ENCODE measurements around the gene DPP10. TPM values are rescaled to one million over a fixed set of nuclear protein-coding genes. Genes with fewer than 3 reads are reported as not detected.

Gene DPP10
- total RNA-seq, 4 donors from 2014 or later = 1.9 to 8.3 (median 2.9) TPM

- Histone ChIP-seq H3K27ac (no peak overlapping the region), H3K27me3 (no peaks in the 10 kb centered on the region), H3K36me3 (no peaks in the 10 kb centered on the region), H3K4me3 (no peak overlapping the region), H3K4me1 (no peaks in the 10 kb centered on the region), H3K9me3 (no peaks in the 10 kb centered on the region)
- no peak for TF ChIP-seq POLR2A (IDR thresholded peaks at IDR 0.05)
- TF ChIP-seq, protein P1, sequence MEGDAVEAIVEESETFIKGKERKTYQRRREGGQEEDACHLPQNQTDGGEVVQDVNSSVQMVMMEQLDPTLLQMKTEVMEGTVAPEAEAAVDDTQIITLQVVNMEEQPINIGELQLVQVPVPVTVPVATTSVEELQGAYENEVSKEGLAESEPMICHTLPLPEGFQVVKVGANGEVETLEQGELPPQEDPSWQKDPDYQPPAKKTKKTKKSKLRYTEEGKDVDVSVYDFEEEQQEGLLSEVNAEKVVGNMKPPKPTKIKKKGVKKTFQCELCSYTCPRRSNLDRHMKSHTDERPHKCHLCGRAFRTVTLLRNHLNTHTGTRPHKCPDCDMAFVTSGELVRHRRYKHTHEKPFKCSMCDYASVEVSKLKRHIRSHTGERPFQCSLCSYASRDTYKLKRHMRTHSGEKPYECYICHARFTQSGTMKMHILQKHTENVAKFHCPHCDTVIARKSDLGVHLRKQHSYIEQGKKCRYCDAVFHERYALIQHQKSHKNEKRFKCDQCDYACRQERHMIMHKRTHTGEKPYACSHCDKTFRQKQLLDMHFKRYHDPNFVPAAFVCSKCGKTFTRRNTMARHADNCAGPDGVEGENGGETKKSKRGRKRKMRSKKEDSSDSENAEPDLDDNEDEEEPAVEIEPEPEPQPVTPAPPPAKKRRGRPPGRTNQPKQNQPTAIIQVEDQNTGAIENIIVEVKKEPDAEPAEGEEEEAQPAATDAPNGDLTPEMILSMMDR (IDR thresholded peaks at IDR 0.05) = no peak
- no peak for DNase-seq
These were observed 240.8 kb downstream of the DPP10 start for GRCh38 chr2:114683251-114683650.

DNA sequence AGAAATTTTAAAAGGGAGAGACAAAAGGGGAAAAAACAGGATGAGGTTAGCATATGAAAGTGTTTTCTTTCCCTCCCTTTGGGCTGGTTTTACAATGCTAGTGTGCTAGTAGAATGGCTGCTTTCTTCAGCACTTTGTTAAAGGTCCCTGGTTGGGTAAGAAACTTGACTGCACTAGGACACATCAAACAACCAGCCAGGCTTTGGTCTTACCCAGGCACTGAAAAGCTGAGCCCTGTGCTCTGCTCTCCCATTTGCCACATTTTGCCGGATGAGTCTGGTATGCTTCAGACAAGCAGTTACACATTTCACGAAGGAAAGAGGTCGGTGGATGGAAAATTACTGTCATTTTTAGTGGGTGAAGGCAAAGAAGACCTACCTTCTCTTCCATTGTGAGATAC lies 242.0 kb downstream of the DPP10 start:
- DNase-seq = no peak
- no peaks in the 10 kb centered on the region for H3K27me3 ChIP-seq
- H3K36me3 ChIP-seq = no peaks in the 10 kb centered on the region
- no peaks in the 10 kb centered on the region for H3K4me1 ChIP-seq
- H3K27ac ChIP-seq = no peak overlapping the region
- TF ChIP-seq, protein P1 (IDR thresholded peaks at IDR 0.05) = no peak
- no peak for TF ChIP-seq POLR2A (IDR thresholded peaks at IDR 0.05)
- H3K9me3 ChIP-seq = no peaks in the 10 kb centered on the region
- no peak overlapping the region for H3K4me3 ChIP-seq

DNA sequence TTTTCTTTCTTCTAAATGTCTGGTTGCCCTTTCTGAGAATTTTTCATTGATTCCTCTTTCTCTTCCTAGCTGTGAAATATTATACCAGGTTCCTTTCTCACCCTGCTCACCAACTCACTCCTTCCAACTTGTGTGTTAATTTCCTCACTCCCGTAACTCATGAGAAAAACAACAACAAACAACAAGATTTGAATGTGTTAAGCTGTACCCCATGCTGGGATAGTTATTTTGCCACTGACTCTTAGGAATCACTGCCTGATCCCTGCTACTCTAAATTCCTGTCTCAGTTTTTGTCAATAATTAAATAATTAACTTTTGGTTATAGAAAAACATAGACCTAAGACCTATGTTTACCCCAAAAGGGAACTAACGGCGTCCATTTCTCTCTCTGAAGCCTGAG lies 242.7 kb downstream of the DPP10 start:
- H3K36me3 ChIP-seq = no peaks in the 10 kb centered on the region
- no peaks in the 10 kb centered on the region for H3K9me3 ChIP-seq
- TF ChIP-seq, protein P1 (IDR thresholded peaks at IDR 0.05) = no peak
- no peak for TF ChIP-seq POLR2A (IDR thresholded peaks at IDR 0.05)
- no peak for DNase-seq
- H3K4me1 ChIP-seq = no peaks in the 10 kb centered on the region
- H3K27ac ChIP-seq = no peak overlapping the region
- no peak overlapping the region for H3K4me3 ChIP-seq
- no peaks in the 10 kb centered on the region for H3K27me3 ChIP-seq

DNA sequence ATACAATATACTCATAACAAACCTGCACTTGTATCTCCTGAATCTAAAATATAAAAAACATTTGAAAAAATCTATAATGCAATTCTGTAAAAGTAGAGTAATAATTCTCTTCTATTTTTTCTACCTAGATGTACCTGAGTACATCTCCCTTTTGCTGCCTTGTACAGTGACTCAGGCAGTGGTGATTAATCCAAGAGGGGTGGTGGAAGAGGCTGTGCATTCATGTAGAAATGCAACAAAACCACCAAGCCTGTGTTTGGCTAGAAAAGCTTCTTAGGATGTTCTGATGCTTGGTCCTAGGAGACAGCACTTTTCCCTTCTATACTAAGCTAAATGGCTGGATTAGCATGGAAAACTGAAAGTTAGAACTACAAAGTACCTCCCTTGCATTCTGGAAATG lies 245.8 kb downstream of the DPP10 start:
- H3K27me3 ChIP-seq = no peaks in the 10 kb centered on the region
- no peak for DNase-seq
- H3K9me3 ChIP-seq = no peaks in the 10 kb centered on the region
- H3K4me1 ChIP-seq = no peaks in the 10 kb centered on the region
- H3K4me3 ChIP-seq = no peak overlapping the region
- TF ChIP-seq, protein P1 (IDR thresholded peaks at IDR 0.05) = no peak
- TF ChIP-seq POLR2A (IDR thresholded peaks at IDR 0.05) = no peak
- no peaks in the 10 kb centered on the region for H3K36me3 ChIP-seq
- H3K27ac ChIP-seq = no peak overlapping the region

DNA sequence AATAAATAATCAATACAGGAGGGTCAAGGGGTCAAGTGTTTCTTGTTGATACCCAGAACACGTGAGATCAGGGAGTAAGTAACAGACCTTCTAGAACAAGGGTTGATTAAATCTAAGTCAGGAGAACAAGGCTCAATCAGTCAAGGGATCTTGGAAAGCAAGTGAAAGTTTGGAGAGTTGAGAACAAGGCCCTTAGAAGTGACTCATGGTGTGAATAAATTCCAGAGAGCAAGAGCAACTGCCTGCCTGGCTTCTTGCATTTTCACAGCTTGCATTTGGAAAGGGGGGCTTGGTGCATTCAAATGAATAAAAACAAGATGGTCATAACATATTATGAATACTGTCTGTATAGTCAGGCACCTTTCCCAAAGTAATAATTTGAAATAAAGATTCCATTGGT lies 256.1 kb downstream of the DPP10 start:
- H3K36me3 ChIP-seq = no peaks in the 10 kb centered on the region
- no peaks in the 10 kb centered on the region for H3K9me3 ChIP-seq
- no peaks in the 10 kb centered on the region for H3K4me1 ChIP-seq
- H3K4me3 ChIP-seq = no peak overlapping the region
- TF ChIP-seq, protein P1 (IDR thresholded peaks at IDR 0.05) = no peak
- TF ChIP-seq POLR2A (IDR thresholded peaks at IDR 0.05) = no peak
- DNase-seq = no peak
- H3K27me3 ChIP-seq = no peaks in the 10 kb centered on the region
- H3K27ac ChIP-seq = no peak overlapping the region

GRCh38 chr2:114699423-114699944 lies 257.0 kb downstream of the DPP10 start:
- no peak overlapping the region for H3K4me3 ChIP-seq
- no peaks in the 10 kb centered on the region for H3K9me3 ChIP-seq
- no peaks in the 10 kb centered on the region for H3K27me3 ChIP-seq
- no peaks in the 10 kb centered on the region for H3K36me3 ChIP-seq
- H3K4me1 ChIP-seq = no peaks in the 10 kb centered on the region
- H3K27ac ChIP-seq = no peak overlapping the region
- TF ChIP-seq, protein P1 (IDR thresholded peaks at IDR 0.05) = no peak
- TF ChIP-seq POLR2A (IDR thresholded peaks at IDR 0.05) = no peak
- DNase-seq = no peak
